GM19468 (cell line): Measurements from ENCODE around the gene MSH4.
"Not testable (repeated sequence)": the region's sequence is repeated elsewhere in the genome, so short reads cannot be mapped to it uniquely, and the experiment has no call there.

Experiments
- ATAC-seq: cut with Tn5 transposase; IDR thresholded peaks from one replicate; pipeline ENCODE4 v1.9.1; 2021; ENCODE audit warnings: mild to moderate bottlenecking, moderate library complexity, moderate number of reproducible peaks; ENCODE audit not compliant: unreplicated experiment; ENCODE audit errors: extremely low read depth

The MSH4 gene

DNA sequence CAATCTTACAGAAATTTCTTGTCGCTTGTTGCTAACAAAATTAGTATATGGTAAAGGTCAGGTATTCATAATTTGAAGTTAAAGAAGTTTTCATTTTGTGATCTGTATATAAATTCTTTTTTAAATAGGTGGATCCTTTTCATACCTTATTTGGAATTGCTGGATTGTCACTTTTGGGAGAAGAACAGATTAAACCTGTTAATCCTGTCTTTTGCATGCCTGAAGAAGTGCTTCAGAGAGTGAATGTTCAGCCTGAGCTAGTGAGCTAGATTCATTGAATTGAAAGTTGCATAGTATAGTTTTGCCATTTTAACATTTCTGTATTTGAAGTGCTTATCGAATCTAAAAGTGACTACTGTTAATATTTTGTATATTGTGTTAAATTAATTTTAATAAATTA is 2.3 kb upstream of the MSH4 start:
- ATAC-seq: no peak

DNA sequence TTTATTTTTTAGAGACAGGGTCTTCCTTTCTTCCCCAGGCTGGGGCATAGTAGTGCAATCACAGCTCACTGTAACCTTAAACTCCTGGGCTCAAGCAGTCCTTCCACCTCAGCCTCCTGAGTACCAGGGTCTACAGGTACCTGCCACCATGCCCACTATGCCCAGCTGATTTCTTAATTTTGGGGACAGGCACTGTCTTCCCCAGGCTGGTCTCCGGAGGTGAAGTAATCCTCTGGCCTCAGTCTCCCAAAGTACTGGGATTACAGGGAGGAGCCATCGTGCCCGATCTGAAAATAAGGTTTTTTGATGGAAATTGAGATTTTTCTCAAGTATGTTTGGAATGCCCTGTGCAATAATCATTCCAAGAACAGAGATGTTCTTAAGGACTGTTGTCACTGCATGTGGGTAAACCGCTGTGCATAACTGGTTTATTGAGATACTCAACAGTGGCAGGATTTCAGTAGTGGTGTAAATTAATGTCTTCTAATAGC is 934 bp upstream of the MSH4 start:
- no peak for ATAC-seq

GRCh38 chr1:75797273-75797588 is 549 bp downstream of the MSH4 start:
- no peak for ATAC-seq

DNA sequence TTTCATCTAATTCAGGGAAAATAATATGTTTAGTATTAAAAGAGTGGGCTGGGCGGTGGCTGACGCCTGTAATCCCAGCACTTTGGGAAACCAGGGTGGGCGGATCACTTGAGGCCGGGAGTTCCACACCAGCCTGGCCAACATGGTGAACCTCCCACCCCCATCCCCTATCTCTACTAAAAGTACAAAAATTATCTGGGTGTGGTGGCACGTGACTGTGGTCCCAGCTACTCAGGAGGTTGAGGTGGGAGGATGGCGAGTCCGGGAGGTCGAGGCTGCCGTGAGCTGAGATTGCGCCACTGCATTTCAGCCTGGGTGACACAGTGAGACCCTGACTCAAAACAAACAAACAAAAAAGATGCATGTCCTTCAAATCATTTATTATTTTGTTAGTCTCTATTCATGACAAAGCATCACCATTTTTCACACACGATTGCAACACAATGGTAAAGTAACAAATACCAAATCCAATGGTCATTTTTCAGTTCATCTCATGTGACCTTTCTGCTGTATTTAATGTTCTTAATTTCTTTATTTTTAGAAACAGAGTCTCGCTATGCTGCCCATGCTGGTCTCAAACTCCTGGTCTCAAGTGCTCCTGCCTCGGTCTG is 1.0 kb downstream of the MSH4 start:
- ATAC-seq: no peak

DNA sequence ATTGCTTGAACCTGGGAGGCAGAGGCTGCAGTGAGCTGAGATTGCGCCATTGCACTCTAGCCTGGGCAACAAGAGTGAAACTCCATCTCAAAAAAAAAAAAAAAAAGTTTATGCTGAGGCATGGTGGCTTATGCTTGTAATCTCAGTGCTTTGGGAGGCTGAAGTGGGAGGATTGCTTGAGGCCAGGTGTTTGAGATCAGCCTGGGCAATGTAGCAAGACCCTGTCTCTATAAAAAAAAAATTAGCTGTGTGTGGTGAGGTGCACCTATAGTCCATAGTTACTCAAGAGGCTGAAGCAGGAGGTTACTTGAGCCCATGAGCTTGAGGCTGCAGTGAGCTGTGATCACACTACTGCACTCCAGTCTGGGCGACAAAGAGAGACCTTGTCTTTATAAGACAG is 4.8 kb downstream of the MSH4 start:
- not testable (repeated sequence) for ATAC-seq

DNA sequence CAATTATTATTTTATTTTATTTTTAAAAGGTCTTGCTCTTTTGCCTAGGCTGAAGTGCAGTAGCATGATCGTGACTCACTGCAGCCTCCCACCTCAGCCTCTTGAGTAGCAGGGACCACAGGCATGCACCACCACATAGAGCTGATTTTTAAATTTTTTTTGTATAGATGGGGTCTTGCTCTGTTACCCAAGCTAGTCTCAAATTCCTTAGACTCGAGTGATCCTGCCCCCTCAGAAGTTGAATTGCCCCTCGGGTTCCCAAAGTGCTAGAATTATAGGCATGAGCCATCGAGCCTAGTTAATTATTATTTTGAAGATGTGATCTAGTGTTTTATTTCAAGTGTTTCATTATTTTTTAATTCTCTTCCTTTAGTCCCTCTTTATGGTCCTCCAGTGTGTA is 12.2 kb downstream of the MSH4 start:
- ATAC-seq: no peak

GRCh38 chr1:75810113-75810512 is 13.4 kb downstream of the MSH4 start:
- ATAC-seq: not testable (repeated sequence)

DNA sequence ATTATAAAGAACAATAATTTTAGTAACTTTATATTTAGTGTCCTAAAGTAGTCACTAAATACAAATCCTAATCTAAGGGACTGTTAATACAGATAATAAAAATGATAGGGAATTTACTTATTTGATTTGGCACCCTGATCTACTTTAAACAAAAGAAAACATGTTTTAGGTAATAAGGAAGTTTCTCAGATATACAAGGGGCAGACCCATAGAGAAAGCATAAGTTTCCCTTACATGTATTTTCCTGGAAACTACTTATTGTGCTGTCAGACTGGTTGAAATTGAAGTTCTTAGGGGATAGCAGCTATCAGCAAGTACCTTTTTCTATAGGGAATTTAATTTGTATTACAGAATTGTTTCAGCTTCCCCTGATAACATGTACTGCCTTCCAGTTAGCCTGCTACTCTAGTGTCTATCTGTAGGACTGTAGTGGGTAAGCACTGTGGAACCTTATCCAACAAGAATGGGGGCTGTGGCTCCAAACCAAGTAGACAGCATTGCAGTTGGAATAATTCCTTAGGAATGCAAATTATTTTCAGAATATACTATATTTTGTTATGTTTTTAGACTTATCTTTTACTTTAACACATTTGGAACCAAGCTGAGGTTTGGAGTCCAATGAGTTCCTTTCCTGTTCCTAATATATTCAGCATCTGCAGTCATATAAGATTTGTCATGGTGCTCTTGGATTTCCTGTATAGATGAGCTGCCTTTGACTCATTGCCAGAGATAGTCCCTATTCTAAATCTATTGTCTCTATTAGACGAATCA is 14.7 kb downstream of the MSH4 start:
- no peak for ATAC-seq

- ATAC-seq: no peak
Observed at GRCh38 chr1:75812065-75812464, 15.4 kb downstream of the MSH4 start.

DNA sequence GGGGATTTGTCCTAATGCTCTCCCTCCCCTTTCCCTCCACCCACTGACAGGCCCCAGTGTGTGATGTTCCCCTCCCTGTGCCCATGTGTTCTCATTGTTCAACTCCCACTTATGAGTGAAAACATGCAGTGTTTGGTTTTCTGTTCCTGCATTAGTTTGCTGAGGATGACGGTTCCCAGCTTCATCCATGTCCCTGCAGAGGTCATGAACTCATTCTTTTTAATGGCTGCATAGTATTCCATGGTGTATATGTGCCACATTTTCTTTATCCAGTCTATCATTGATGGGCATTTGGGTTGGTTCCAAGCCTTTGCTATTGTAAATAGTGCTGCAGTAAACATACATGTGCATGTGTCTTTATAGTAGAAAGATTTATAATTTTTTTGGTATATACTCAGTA is 26.9 kb downstream of the MSH4 start:
- ATAC-seq: not testable (repeated sequence)

- ATAC-seq: no peak
Observed at GRCh38 chr1:75836528-75837100, 39.9 kb downstream of the MSH4 start.

DNA sequence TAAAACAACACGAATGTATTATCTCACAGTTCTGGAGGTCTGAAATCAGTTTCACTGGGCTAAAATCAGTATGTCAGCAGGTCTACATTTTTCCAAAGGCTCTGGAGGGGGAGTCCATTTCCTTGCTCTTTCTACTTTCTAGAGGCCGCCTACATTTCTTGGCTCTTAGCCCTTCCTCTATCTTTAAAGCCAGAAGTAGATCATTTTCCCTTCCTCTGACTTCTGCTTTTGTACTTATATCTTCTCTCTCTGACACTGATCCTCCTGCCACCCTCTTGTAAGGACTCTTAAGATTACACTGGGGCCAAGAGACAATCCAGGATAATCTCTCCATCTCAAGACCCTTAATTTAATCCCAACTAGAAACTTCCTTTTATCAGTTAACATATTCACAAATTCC is 41.4 kb downstream of the MSH4 start:
- no peak for ATAC-seq

DNA sequence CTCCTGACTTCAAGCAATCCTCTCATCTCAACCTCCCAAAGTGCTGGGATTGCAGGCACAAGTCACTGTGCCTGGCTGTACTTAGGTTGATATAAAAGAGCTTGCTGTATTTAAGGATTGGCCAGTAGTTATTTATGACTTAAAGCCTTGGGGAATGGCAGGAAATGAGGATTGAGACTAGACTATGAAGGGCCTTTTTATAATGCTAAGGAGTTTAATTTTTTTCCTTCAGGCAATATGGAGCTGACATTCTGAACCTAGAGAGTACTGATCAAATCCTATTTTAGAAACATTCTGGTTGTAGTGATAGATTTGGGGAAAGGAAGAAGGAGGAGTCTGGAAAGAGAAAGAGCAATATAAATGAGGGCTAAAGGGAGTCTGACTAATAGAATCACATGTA is 44.7 kb downstream of the MSH4 start:
- ATAC-seq: no peak

DNA sequence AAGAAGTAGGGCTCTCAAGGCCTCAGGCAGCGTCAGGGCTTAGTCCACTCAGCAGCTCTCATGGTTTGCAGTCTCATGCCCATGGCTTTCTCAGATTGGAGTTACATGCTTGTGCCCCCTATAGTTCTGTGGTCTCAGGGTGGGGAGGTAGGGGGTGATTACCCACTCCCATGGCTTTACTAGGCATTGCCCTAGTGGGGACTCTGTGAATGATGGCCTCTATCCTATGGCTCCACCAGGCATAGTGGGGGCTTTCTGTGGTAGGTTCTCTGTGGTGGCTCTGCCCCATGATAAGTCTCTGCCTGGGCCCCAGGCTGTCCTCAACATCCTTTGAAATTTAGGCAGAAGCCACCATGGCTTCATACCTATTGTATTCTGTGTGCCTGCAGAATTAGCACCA is 48.9 kb downstream of the MSH4 start:
- ATAC-seq: no peak

GRCh38 chr1:75855010-75855409 is 58.3 kb downstream of the MSH4 start:
- no peak for ATAC-seq

DNA sequence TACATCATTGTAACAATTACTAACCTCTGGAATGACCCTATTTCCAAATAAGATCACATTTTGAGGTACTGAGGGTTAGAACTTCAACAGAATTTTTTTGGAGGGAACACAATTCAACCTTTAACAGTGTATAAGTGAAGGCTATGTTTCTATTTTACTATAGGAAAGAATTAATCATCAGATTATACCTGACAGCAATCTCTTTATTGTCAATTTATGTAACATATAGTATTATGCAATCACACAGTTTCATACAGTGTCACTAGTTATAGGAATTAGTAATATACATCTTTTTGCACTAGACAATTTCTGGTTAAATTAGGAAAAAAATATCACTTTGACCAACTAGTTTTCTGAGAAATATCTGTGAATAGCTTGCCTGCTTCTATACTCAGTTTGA is 59.1 kb downstream of the MSH4 start:
- no peak for ATAC-seq

GRCh38 chr1:75861831-75862230 is 65.1 kb downstream of the MSH4 start:
- no peak for ATAC-seq

GRCh38 chr1:75870951-75871350 is 74.3 kb downstream of the MSH4 start:
- no peak for ATAC-seq

DNA sequence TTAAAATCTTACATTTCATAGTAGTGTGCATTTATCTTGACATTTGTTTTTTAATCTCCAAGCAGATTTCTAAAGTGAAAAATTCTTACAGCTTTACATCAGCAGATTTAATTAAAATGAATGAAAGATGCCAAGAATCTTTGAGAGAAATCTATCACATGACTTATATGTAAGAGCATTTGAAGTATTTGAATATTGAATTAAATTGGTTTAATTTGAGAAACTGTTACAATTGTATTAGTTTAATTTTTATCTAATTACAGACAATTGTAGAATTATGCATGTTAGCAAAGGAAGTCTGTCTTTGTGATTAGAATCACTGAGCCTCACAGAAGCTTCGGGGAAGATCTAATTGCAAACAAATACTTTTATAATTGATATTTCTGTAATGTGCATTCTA is 83.3 kb downstream of the MSH4 start:
- no peak for ATAC-seq

GRCh38 chr1:75884437-75884836 is 87.8 kb downstream of the MSH4 start:
- no peak for ATAC-seq

GRCh38 chr1:75901371-75901770 is 104.7 kb downstream of the MSH4 start:
- no peak for ATAC-seq

DNA sequence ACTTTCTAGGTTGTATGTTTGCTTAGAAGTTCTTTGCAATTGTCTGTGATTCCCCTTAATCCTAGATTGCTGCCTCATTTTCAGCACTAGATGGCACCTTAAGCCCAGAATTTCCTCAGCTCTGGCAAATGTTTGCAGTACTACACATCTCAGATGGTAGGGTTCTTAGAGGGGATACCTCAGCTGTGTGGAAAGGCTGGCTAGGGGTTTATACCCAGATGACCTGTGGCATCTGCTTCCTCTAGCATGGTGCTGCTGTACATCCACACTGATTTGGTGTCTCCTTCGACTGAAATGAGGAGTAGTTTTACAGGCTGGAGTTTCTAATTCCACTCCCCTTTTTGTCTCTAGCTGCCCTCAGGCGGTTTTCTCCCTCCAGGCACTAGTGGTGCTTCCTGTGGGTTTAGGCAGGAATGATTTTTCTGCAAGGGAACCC is 112.1 kb downstream of the MSH4 start:
- ATAC-seq: peak; percentile 46
